GM23338 (cell line): ENCODE measurements around the gene HDAC1. TPM values are rescaled to one million over a fixed set of nuclear protein-coding genes. Genes with fewer than 3 reads are reported as not detected.

ENCODE experiments used
- ATAC-seq: fragments of 200-7000 bp; cut with Tn5 transposase; 3 replicates; pipeline ENCODE4 v1.9.1; 2020
- DNase-seq: peaks from one replicate; pipeline ENCODE4 v3.0.0-alpha.2; 2015; ENCODE audit warnings: low spot score
- H2AFZ ChIP-seq: fragments of 200-600 bp; sonication (generic); 2 replicates; pipeline ENCODE4 v1.8.0; 2016; ENCODE audit warnings: antibody characterized with exemption, mild to moderate bottlenecking, moderate library complexity
- H3F3A ChIP-seq: fragments of 200-600 bp; sonication (generic); replicated peaks from 2 replicates; pipeline ENCODE4 v1.8.0; 2017; ENCODE audit warnings: antibody characterized with exemption, mixed run types, low read depth
- H3K27ac ChIP-seq: fragments of 200-600 bp; sonication (generic); 2 replicates; pipeline ENCODE4 v1.6.1; 2016; ENCODE audit warnings: low read depth
- H3K27me3 ChIP-seq: fragments of 200-600 bp; sonication (generic); 2 replicates; pipeline ENCODE4 v1.8.0; 2016; ENCODE audit warnings: mild to moderate bottlenecking, mixed run types, moderate library complexity; ENCODE audit not compliant: insufficient read depth
- H3K36me3 ChIP-seq: fragments of 200-600 bp; sonication (generic); 2 replicates; pipeline ENCODE4 v1.8.0; 2016; ENCODE audit warnings: mild to moderate bottlenecking; ENCODE audit not compliant: insufficient read depth
- H3K4me1 ChIP-seq: fragments of 200-600 bp; sonication (generic); 2 replicates; pipeline ENCODE4 v1.8.0; 2016; ENCODE audit warnings: mild to moderate bottlenecking, moderate library complexity; ENCODE audit not compliant: insufficient read depth
- H3K4me2 ChIP-seq: fragments of 200-600 bp; sonication (generic); 2 replicates; pipeline ENCODE4 v1.7.1; 2017; ENCODE audit warnings: mixed run types
- H3K4me3 ChIP-seq: fragments of 200-600 bp; sonication (generic); 2 replicates; pipeline ENCODE4 v1.6.1; 2016; ENCODE audit warnings: mixed run types
- H3K79me2 ChIP-seq: fragments of 200-600 bp; sonication (generic); replicated peaks from 2 replicates; pipeline ENCODE4 v1.8.0; 2017; ENCODE audit warnings: mild to moderate bottlenecking; ENCODE audit not compliant: insufficient read depth
- H3K9me2 ChIP-seq: fragments of 200-600 bp; sonication (generic); 2 replicates; pipeline ENCODE4 v1.8.0; 2017; ENCODE audit not compliant: insufficient read depth
- H4K20me1 ChIP-seq: fragments of 200-600 bp; sonication (generic); replicated peaks from 2 replicates; pipeline ENCODE4 v1.8.0; 2017; ENCODE audit warnings: mild to moderate bottlenecking; ENCODE audit not compliant: insufficient read depth
- H3K27ac Mint-ChIP-seq: 2 replicates; pipeline ENCODE4 v1.8.0; 2020; ENCODE audit warnings: inconsistent platforms, mild to moderate bottlenecking, moderate library complexity, mixed read lengths
- H3K27me3 Mint-ChIP-seq: 3 replicates; pipeline ENCODE4 v1.8.0; 2022; ENCODE audit warnings: low read depth, mild to moderate bottlenecking, moderate library complexity, mixed read lengths, inconsistent platforms; ENCODE audit not compliant: insufficient read depth, poor library complexity
- H3K36me3 Mint-ChIP-seq: 3 replicates; pipeline ENCODE4 v1.8.0; 2021; ENCODE audit warnings: low read depth, mild to moderate bottlenecking, inconsistent platforms, moderate library complexity, mixed read lengths
- H3K4me1 Mint-ChIP-seq: 3 replicates; pipeline ENCODE4 v1.8.0; 2020; ENCODE audit warnings: mild to moderate bottlenecking, inconsistent platforms, mixed read lengths
- H3K4me3 Mint-ChIP-seq: 3 replicates; pipeline ENCODE4 v1.8.0; 2021; ENCODE audit warnings: moderate library complexity, mild to moderate bottlenecking, inconsistent platforms, mixed read lengths
- H3K9me3 Mint-ChIP-seq: 3 replicates; pipeline ENCODE4 v1.8.0; 2020; ENCODE audit warnings: moderate library complexity, mild to moderate bottlenecking, inconsistent platforms, mixed read lengths
- CREB1 ChIP-seq: fragments of 250-450 bp; sonication (Bioruptor Pico); IDR thresholded peaks from 2 replicates; pipeline ENCODE4 v1.5.0; 2020; ENCODE audit warnings: low read depth, mild to moderate bottlenecking, moderate library complexity
- CTCF ChIP-seq, 2 experiments: fragments of 200-600 bp in 1 of 2; sonication (generic) in 1 of 2; conservative IDR thresholded peaks; 2 replicates each; pipeline versions ENCODE4 v1.5.1 to v1.6.1; 2016 to 2017; ENCODE audit warnings: antibody characterized with exemption in 2 of 2, low read depth in 2 of 2, mild to moderate bottlenecking in 2 of 2, moderate library complexity in 1 of 2
- ETS1 ChIP-seq: IDR thresholded peaks from 2 replicates; pipeline ENCODE4 v1.6.1; 2016; ENCODE audit warnings: antibody characterized with exemption
- EZH2 ChIP-seq: fragments of 200-600 bp; sonication (generic); IDR thresholded peaks from one replicate; pipeline ENCODE4 v1.8.0; 2017; ENCODE audit warnings: antibody characterized with exemption, mild to moderate bottlenecking, low read depth; ENCODE audit not compliant: unreplicated experiment
- EZH2phosphoT487 ChIP-seq: fragments of 200-600 bp; sonication (generic); IDR thresholded peaks from one replicate; pipeline ENCODE4 v1.8.1; 2018; ENCODE audit warnings: antibody characterized with exemption; ENCODE audit not compliant: unreplicated experiment
- JUNB ChIP-seq: IDR thresholded peaks from one replicate; pipeline ENCODE4 v1.6.1; 2016; ENCODE audit warnings: antibody characterized with exemption; ENCODE audit not compliant: unreplicated experiment
- NANOG ChIP-seq: IDR thresholded peaks from 2 replicates; pipeline ENCODE4 v1.6.1; 2016; ENCODE audit warnings: antibody characterized with exemption, borderline replicate concordance
- POLR2AphosphoS5 ChIP-seq: IDR thresholded peaks from 2 replicates; pipeline ENCODE4 v1.6.1; 2016; ENCODE audit warnings: antibody characterized with exemption, low read depth
- STAT1 ChIP-seq: IDR thresholded peaks from one replicate; pipeline ENCODE4 v1.6.1; 2016; ENCODE audit warnings: antibody characterized with exemption; ENCODE audit not compliant: unreplicated experiment
- ZNF114 ChIP-seq: fragments of 250-450 bp; sonication (Bioruptor Pico); IDR thresholded peaks from 2 replicates; pipeline ENCODE4 v1.5.0; 2020; ENCODE audit warnings: mild to moderate bottlenecking, moderate library complexity
- ZNF331 ChIP-seq: fragments of 250-450 bp; sonication (Bioruptor Pico); IDR thresholded peaks from 2 replicates; pipeline ENCODE4 v1.5.0; 2020; ENCODE audit warnings: low read depth, mild to moderate bottlenecking, moderate library complexity
- polyA plus RNA-seq: library from polyadenylated mRNA; unstranded; fragments of >200 nt; fragmentation: Nextera tagmentation; extraction: Ambion mirVana; gene quantifications from 2 replicates; pipeline ENCODE4 v1.2.1, GENCODE V29; 2016
- total RNA-seq: library from RNA; depleted of rRNA; stranded (reverse); fragments of >200 nt; shearing (Covaris generic); gene quantifications from 2 replicates; pipeline ENCODE4 v1.2.3, GENCODE V29; 2014
- TF ChIP-seq, protein P1 (sequence below): fragments of 250-450 bp; sonication (Bioruptor Pico); IDR thresholded peaks from 2 replicates; pipeline ENCODE4 v1.5.0; 2020; ENCODE audit warnings: mild to moderate bottlenecking, moderate library complexity
- TF ChIP-seq, protein P2 (sequence below): IDR thresholded peaks from one replicate; pipeline ENCODE4 v1.6.1; 2018; ENCODE audit warnings: antibody characterized with exemption; ENCODE audit not compliant: unreplicated experiment

Gene HDAC1
- total and polyA plus RNA-seq, 2 experiments from 2014 or later, result 82.6 to 104 TPM

- Histone ChIP-seq H3K4me2 (no peak overlapping the region), H3K27me3 (no peaks in the 10 kb centered on the region), H3K36me3 (no peaks in the 10 kb centered on the region), H3F3A (0 out of 2 replicates have a peak, but pooled peaks cover 6% of the 10 kb centered on the region), H2AFZ (no peak overlapping the region; the same call in 1 of the 2 replicates), H4K20me1 (no peaks in the 10 kb centered on the region), H3K9me2 (no peaks in the 10 kb centered on the region), H3K4me3 (no peak overlapping the region), H3K4me1 (no peaks in the 10 kb centered on the region), H3K27ac (no peak overlapping the region), H3K79me2 (no peaks in the 10 kb centered on the region)
- ATAC-seq (no peak), DNase-seq (no peak)
- H3K4me3 Mint-ChIP-seq, result no peak overlapping the region
- no peak for TF ChIP-seq ETS1
- TF ChIP-seq NANOG, result no peak
- no peak for TF ChIP-seq CREB1 (CRISPR knock-in tag)
- no peak for TF ChIP-seq ZNF114 (CRISPR knock-in tag)
- TF ChIP-seq, protein P1, sequence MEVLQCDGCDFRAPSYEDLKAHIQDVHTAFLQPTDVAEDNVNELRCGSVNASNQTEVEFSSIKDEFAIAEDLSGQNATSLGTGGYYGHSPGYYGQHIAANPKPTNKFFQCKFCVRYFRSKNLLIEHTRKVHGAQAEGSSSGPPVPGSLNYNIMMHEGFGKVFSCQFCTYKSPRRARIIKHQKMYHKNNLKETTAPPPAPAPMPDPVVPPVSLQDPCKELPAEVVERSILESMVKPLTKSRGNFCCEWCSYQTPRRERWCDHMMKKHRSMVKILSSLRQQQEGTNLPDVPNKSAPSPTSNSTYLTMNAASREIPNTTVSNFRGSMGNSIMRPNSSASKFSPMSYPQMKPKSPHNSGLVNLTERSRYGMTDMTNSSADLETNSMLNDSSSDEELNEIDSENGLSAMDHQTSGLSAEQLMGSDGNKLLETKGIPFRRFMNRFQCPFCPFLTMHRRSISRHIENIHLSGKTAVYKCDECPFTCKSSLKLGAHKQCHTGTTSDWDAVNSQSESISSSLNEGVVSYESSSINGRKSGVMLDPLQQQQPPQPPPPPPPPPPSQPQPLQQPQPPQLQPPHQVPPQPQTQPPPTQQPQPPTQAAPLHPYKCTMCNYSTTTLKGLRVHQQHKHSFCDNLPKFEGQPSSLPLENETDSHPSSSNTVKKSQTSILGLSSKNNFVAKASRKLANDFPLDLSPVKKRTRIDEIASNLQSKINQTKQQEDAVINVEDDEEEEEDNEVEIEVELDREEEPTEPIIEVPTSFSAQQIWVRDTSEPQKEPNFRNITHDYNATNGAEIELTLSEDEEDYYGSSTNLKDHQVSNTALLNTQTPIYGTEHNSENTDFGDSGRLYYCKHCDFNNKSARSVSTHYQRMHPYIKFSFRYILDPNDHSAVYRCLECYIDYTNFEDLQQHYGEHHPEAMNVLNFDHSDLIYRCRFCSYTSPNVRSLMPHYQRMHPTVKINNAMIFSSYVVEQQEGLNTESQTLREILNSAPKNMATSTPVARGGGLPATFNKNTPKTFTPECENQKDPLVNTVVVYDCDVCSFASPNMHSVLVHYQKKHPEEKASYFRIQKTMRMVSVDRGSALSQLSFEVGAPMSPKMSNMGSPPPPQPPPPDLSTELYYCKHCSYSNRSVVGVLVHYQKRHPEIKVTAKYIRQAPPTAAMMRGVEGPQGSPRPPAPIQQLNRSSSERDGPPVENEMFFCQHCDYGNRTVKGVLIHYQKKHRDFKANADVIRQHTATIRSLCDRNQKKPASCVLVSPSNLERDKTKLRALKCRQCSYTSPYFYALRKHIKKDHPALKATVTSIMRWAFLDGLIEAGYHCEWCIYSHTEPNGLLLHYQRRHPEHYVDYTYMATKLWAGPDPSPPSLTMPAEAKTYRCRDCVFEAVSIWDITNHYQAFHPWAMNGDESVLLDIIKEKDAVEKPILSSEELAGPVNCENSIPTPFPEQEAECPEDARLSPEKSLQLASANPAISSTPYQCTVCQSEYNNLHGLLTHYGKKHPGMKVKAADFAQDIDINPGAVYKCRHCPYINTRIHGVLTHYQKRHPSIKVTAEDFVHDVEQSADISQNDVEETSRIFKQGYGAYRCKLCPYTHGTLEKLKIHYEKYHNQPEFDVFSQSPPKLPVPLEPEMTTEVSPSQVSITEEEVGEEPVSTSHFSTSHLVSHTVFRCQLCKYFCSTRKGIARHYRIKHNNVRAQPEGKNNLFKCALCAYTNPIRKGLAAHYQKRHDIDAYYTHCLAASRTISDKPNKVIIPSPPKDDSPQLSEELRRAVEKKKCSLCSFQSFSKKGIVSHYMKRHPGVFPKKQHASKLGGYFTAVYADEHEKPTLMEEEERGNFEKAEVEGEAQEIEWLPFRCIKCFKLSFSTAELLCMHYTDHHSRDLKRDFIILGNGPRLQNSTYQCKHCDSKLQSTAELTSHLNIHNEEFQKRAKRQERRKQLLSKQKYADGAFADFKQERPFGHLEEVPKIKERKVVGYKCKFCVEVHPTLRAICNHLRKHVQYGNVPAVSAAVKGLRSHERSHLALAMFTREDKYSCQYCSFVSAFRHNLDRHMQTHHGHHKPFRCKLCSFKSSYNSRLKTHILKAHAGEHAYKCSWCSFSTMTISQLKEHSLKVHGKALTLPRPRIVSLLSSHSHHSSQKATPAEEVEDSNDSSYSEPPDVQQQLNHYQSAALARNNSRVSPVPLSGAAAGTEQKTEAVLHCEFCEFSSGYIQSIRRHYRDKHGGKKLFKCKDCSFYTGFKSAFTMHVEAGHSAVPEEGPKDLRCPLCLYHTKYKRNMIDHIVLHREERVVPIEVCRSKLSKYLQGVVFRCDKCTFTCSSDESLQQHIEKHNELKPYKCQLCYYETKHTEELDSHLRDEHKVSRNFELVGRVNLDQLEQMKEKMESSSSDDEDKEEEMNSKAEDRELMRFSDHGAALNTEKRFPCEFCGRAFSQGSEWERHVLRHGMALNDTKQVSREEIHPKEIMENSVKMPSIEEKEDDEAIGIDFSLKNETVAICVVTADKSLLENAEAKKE (CRISPR knock-in tag), result no peak
- no peak for TF ChIP-seq CTCF (conservative IDR thresholded peaks at IDR 0.05; ENCODE audit: low read depth in 2 of 2)
- no peak for TF ChIP-seq EZH2
- TF ChIP-seq JUNB, result no peak
- TF ChIP-seq STAT1, result no peak
- TF ChIP-seq, protein P2, sequence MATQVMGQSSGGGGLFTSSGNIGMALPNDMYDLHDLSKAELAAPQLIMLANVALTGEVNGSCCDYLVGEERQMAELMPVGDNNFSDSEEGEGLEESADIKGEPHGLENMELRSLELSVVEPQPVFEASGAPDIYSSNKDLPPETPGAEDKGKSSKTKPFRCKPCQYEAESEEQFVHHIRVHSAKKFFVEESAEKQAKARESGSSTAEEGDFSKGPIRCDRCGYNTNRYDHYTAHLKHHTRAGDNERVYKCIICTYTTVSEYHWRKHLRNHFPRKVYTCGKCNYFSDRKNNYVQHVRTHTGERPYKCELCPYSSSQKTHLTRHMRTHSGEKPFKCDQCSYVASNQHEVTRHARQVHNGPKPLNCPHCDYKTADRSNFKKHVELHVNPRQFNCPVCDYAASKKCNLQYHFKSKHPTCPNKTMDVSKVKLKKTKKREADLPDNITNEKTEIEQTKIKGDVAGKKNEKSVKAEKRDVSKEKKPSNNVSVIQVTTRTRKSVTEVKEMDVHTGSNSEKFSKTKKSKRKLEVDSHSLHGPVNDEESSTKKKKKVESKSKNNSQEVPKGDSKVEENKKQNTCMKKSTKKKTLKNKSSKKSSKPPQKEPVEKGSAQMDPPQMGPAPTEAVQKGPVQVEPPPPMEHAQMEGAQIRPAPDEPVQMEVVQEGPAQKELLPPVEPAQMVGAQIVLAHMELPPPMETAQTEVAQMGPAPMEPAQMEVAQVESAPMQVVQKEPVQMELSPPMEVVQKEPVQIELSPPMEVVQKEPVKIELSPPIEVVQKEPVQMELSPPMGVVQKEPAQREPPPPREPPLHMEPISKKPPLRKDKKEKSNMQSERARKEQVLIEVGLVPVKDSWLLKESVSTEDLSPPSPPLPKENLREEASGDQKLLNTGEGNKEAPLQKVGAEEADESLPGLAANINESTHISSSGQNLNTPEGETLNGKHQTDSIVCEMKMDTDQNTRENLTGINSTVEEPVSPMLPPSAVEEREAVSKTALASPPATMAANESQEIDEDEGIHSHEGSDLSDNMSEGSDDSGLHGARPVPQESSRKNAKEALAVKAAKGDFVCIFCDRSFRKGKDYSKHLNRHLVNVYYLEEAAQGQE, result no peak
- no peak for TF ChIP-seq POLR2AphosphoS5
- no peak for TF ChIP-seq EZH2phosphoT487
- TF ChIP-seq ZNF331 (CRISPR knock-in tag), result no peak
- no peaks in the 10 kb centered on the region for H3K9me3 Mint-ChIP-seq
- no peak overlapping the region for H3K27ac Mint-ChIP-seq
- peaks cover 7% of the 10 kb centered on the region for H3K27me3 Mint-ChIP-seq
- H3K4me1 Mint-ChIP-seq, result peaks cover 13% of the 10 kb centered on the region
- H3K36me3 Mint-ChIP-seq, result no peaks in the 10 kb centered on the region
Observed at GRCh38 chr1:32265846-32266245, 26.0 kb upstream of the HDAC1 start.
